H1 (cell line): ENCODE data around the gene GNA12. TPM values are rescaled to one million over a fixed set of nuclear protein-coding genes. Genes with fewer than 3 reads are reported as not detected.

Source experiments
- CTCF ChIA-PET: fragments of 300-600 bp; sonication (Branson Sonifier 250); formaldehyde crosslinking; loops from one replicate; lab custom pipeline; 2021; ENCODE audit not compliant: partially characterized antibody; lab: Charles Lee
- POLR2A ChIA-PET: fragments of 300-600 bp; sonication (Branson Sonifier 250); formaldehyde crosslinking; loops from one replicate; lab custom pipeline; 2021; ENCODE audit warnings: inconsistent platforms; ENCODE audit not compliant: partially characterized antibody; lab: Charles Lee
- DNase-seq, 2 experiments: peaks; one replicate each; pipeline versions ENCODE4 v3.0.0 to v3.0.0-alpha.2; 2010 to 2022; ENCODE audit warnings: low spot score in 2 of 2, low read depth in 1 of 2, mixed read lengths in 1 of 2
- FAIRE-seq: peaks from 2 replicates; lab custom pipeline; 2011; peaks lifted over from hg19 to GRCh38; lab: Jason Lieb, UNC
- H2AFZ ChIP-seq: 2 replicates; pipeline ENCODE4 v1.8.1; 2012; ENCODE audit warnings: low read length, inconsistent platforms
- H2AK5ac ChIP-seq: 2 replicates; pipeline ENCODE4 v1.6.1; 2013; ENCODE audit warnings: low read depth, low read length
- H2BK120ac ChIP-seq: replicated peaks from 2 replicates; pipeline ENCODE3; 2013; ENCODE audit warnings: low read depth, low read length, inconsistent platforms
- H2BK12ac ChIP-seq: 2 replicates; pipeline ENCODE4 v1.6.1; 2013; ENCODE audit warnings: low read depth, low read length
- H2BK15ac ChIP-seq: 2 replicates; pipeline ENCODE4 v1.6.1; 2013; ENCODE audit warnings: low read length
- H2BK20ac ChIP-seq: 2 replicates; pipeline ENCODE4 v1.6.1; 2013; ENCODE audit warnings: low read length
- H2BK5ac ChIP-seq: 2 replicates; pipeline ENCODE4 v1.6.1; 2013; ENCODE audit warnings: low read depth, low read length
- H3K14ac ChIP-seq: 2 replicates; pipeline ENCODE4 v1.6.1; 2013; ENCODE audit warnings: inconsistent platforms; ENCODE audit not compliant: insufficient read length
- H3K18ac ChIP-seq: 2 replicates; pipeline ENCODE4 v1.6.1; 2013; ENCODE audit warnings: low read length; ENCODE audit errors: extremely low read depth
- H3K23ac ChIP-seq: 2 replicates; pipeline ENCODE4 v1.6.1; 2013; ENCODE audit warnings: inconsistent platforms; ENCODE audit not compliant: insufficient read length
- H3K23me2 ChIP-seq: 2 replicates; pipeline ENCODE4 v1.6.1; 2013; ENCODE audit warnings: low read depth, low read length
- H3K27ac ChIP-seq: 2 replicates; pipeline ENCODE4 v1.6.1; 2011; ENCODE audit warnings: low read depth, low read length, inconsistent platforms
- H3K27me3 ChIP-seq, 4 experiments: replicated peaks in 1 of 4; 1 replicate in 1 of 4; 2 replicates in 3 of 4; pipeline versions ENCODE4 v1.6.1 to v1.8.1; 2011 to 2013; ENCODE audit warnings: low read length in 3 of 4, mild to moderate bottlenecking in 3 of 4, inconsistent platforms in 2 of 4, mixed read lengths in 2 of 4, moderate library complexity in 1 of 4; ENCODE audit not compliant: control insufficient read depth in 3 of 4, insufficient read depth in 3 of 4; ENCODE audit errors: extremely low read depth in 1 of 4
- H3K36me3 ChIP-seq, 4 experiments: 2 replicates each; pipeline versions ENCODE4 v1.6.1 to v1.8.1; 2011 to 2013; ENCODE audit warnings: mild to moderate bottlenecking in 4 of 4, low read length in 3 of 4, moderate library complexity in 2 of 4, control low read depth in 1 of 4, inconsistent platforms in 1 of 4; ENCODE audit not compliant: insufficient read depth in 4 of 4, control insufficient read depth in 2 of 4
- H3K4ac ChIP-seq: replicated peaks from 2 replicates; pipeline ENCODE3; 2013; ENCODE audit warnings: low read length, low read depth, mixed read lengths, inconsistent platforms; ENCODE audit not compliant: insufficient read length
- H3K4me1 ChIP-seq, 4 experiments: replicated peaks in 1 of 4; 1 replicate in 1 of 4; 2 replicates in 3 of 4; pipeline versions ENCODE4 v1.6.1 to v1.8.1; 2011 to 2013; ENCODE audit warnings: low read length in 3 of 4, inconsistent platforms in 2 of 4, mixed read lengths in 1 of 4; ENCODE audit not compliant: insufficient read depth in 4 of 4, control insufficient read depth in 3 of 4
- H3K4me2 ChIP-seq, 2 experiments: 2 replicates each; pipeline versions ENCODE4 v1.6.1 to v1.8.1; 2011 to 2013; ENCODE audit warnings: low read depth in 2 of 2, low read length in 2 of 2, control low read depth in 1 of 2, inconsistent platforms in 1 of 2, mild to moderate bottlenecking in 1 of 2; ENCODE audit not compliant: insufficient read depth in 1 of 2
- H3K4me3 ChIP-seq, 4 experiments: fragments of 200-600, 300-600 bp in 1 of 4; sonication (generic), shearing (Covaris generic), sonication (Bioruptor Twin) in 1 of 4; 2 replicates each; pipeline versions ENCODE4 v1.5.1 to v1.8.1; 2011 to 2016; ENCODE audit warnings: low read length in 4 of 4, low read depth in 3 of 4, control low read depth in 2 of 4, inconsistent platforms in 2 of 4, mild to moderate bottlenecking in 2 of 4, mixed read lengths in 1 of 4, moderate library complexity in 1 of 4; ENCODE audit not compliant: insufficient read depth in 2 of 4; ENCODE audit errors: extremely low read depth in 1 of 4
- H3K56ac ChIP-seq: replicated peaks from 2 replicates; pipeline ENCODE3; 2013; ENCODE audit warnings: low read depth, mild to moderate bottlenecking, mixed read lengths, low read length, inconsistent platforms; ENCODE audit not compliant: insufficient read length
- H3K79me1 ChIP-seq: 2 replicates; pipeline ENCODE4 v1.6.1; 2013; ENCODE audit warnings: low read depth, low read length, control low read depth
- H3K79me2 ChIP-seq, 2 experiments: 2 replicates each; pipeline versions ENCODE4 v1.6.1 to v1.8.1; 2012 to 2013; ENCODE audit warnings: low read length in 2 of 2, mild to moderate bottlenecking in 2 of 2, inconsistent platforms in 1 of 2; ENCODE audit not compliant: insufficient read depth in 2 of 2, control insufficient read depth in 1 of 2
- H3K9ac ChIP-seq, 4 experiments: replicated peaks in 1 of 4; 1 replicate in 1 of 4; 2 replicates in 3 of 4; pipeline versions ENCODE4 v1.6.1 to v1.8.1; 2011 to 2013; ENCODE audit warnings: low read depth in 3 of 4, low read length in 3 of 4, control low read depth in 2 of 4, mild to moderate bottlenecking in 2 of 4, moderate library complexity in 2 of 4, inconsistent platforms in 1 of 4; ENCODE audit errors: extremely low read depth in 1 of 4
- H3K9me3 ChIP-seq, 2 experiments: 2 replicates each; pipeline versions ENCODE4 v1.6.1 to v1.8.1; 2012 to 2013; ENCODE audit warnings: mild to moderate bottlenecking in 2 of 2, moderate library complexity in 2 of 2, control low read depth in 1 of 2, inconsistent platforms in 1 of 2, low read depth in 1 of 2, low read length in 1 of 2, mixed read lengths in 1 of 2; ENCODE audit not compliant: insufficient read depth in 2 of 2
- H4K20me1 ChIP-seq, 2 experiments: replicated peaks in 1 of 2; 2 replicates each; pipeline versions ENCODE3 to v1.8.1; 2011 to 2013; ENCODE audit warnings: inconsistent platforms in 2 of 2, low read length in 2 of 2, mild to moderate bottlenecking in 1 of 2; ENCODE audit not compliant: insufficient read depth in 2 of 2, control insufficient read depth in 1 of 2
- H4K5ac ChIP-seq: 2 replicates; pipeline ENCODE4 v1.6.1; 2013; ENCODE audit warnings: low read length, low read depth, mixed read lengths, inconsistent platforms; ENCODE audit not compliant: insufficient read length
- H4K8ac ChIP-seq: 2 replicates; pipeline ENCODE4 v1.8.0; 2013; ENCODE audit warnings: mild to moderate bottlenecking, moderate library complexity, low read length, inconsistent platforms; ENCODE audit not compliant: insufficient read depth; ENCODE audit errors: extremely low read depth
- H4K91ac ChIP-seq: replicated peaks from 2 replicates; pipeline ENCODE3; 2013; ENCODE audit warnings: low read length, mixed read lengths, inconsistent platforms; ENCODE audit not compliant: insufficient read length
- NRF1 ChIP-seq: IDR thresholded peaks from 2 replicates; pipeline ENCODE4 v1.6.1; 2011; ENCODE audit warnings: mild to moderate bottlenecking, low read depth, low read length, improper control_type of control experiment
- RBBP5 ChIP-seq: IDR thresholded peaks from 2 replicates; pipeline ENCODE4 v1.7.1; 2012; ENCODE audit warnings: low read depth, mild to moderate bottlenecking, inconsistent platforms, low read length, moderate library complexity, borderline replicate concordance
- WGBS, 2 experiments: shearing (Covaris generic) in 1 of 2; methylation state at CpG; one replicate each; pipeline versions ENCODE4 v1.1.6 to v1.1.7; 2013 to 2015; ENCODE audit warnings: low lambda C conversion rate in 2 of 2, mixed read lengths in 2 of 2, inconsistent platforms in 1 of 2, low coverage in 1 of 2, missing lambda C conversion rate in 1 of 2; ENCODE audit not compliant: insufficient replicate concordance in 2 of 2, insufficient coverage in 1 of 2, insufficient read length in 1 of 2; ENCODE audit errors: extremely low coverage in 1 of 2, missing lambda C conversion rate in 1 of 2; 5-methylcytosine and 5-hydroxymethylcytosine counted together
- polyA plus RNA-seq, 7 experiments: library from polyadenylated mRNA; depleted of rRNA in 3 of 7; stranded (reverse) in 5 of 7; unstranded in 2 of 7; fragments of >200 nt in 5 of 7; fragments of 200-250 nt in 2 of 7; gene quantifications; 1 replicate in 5 of 7; 2 replicates in 1 of 7; 4 replicates in 1 of 7; pipeline versions ENCODE4 v1.2.1 to v1.2.3, GENCODE V29; 2011 to 2013; ENCODE audit warnings: missing spikeins in 2 of 7, mixed read lengths in 2 of 7
- total RNA-seq: library from RNA; stranded (reverse); fragmentation: NEBNext Ultra II Directional; extraction: Animal tissue kit (Norgen Biotek cat#: 25700); gene quantifications from 2 replicates; pipeline ENCODE4 v1.2.1, GENCODE V29; 2021

GNA12 gene
- total and polyA plus RNA-seq, 2 of the 8 experiments (the other 6 are each of a cell fraction or from before 2014, with no cell fraction given) = 96.5 to 109 TPM

GRCh38 chr7:2782565-2782964 is 61.5 kb downstream of the GNA12 start:
- Histone ChIP-seq H3K79me2 (peaks cover 0 to 66% of the 10 kb centered on the region in 2 experiments; a peak in 2 of 4 replicates), H3K4me2 (no peak overlapping the region), H3K14ac (no peak overlapping the region), H4K20me1 (peaks cover under 1 to 4% of the 10 kb centered on the region in 2 experiments), H2BK120ac (no peak overlapping the region), H3K4ac (no peak overlapping the region), H4K5ac (no peak overlapping the region), H2BK20ac (no peak overlapping the region), H3K4me1 (peaks cover 0 to 5% (median 2%) of the 10 kb centered on the region in 4 experiments; a peak in 3 of 7 replicates), H2BK15ac (no peak overlapping the region), H3K4me3 (no peak overlapping the region), H3K27me3 (no peaks in the 10 kb centered on the region), H3K9ac (no peak overlapping the region), H3K18ac (no peak overlapping the region), H3K9me3 (no peaks in the 10 kb centered on the region), H4K91ac (no peak overlapping the region), H2BK12ac (no peak overlapping the region), H2BK5ac (no peak overlapping the region), H2AFZ (no peak overlapping the region), H3K79me1 (peaks cover 6% of the 10 kb centered on the region; the same call in 1 of the 2 replicates), H4K8ac (no peak overlapping the region)
- DNase-seq = no peak
- no peak for FAIRE-seq
- TF ChIP-seq NRF1 (no peak), RBBP5 (no peak)
- TF ChIP-seq, all 59 proteins: peak for 0
- no peak overlapping the region for H3K23ac ChIP-seq
- H3K23me2 ChIP-seq = no peaks in the 10 kb centered on the region
- ChIA-PET CTCF (interaction anchor here (0.9 to 1.9 kb wide), 3 partner anchors 14 to 83 kb away, joined by 3 to 8 read pairs (median 3); no protein-coding TSS in a partner anchor), POLR2A (no interaction called here)
- H3K36me3 ChIP-seq = peaks cover 2 to 11% (median 6%) of the 10 kb centered on the region in 4 experiments; a peak in 3 of 8 replicates
- H2AK5ac ChIP-seq = no peak overlapping the region
- H3K56ac ChIP-seq = no peak overlapping the region
- WGBS, 2 experiments = 93% methylated on average over 4 of the region's 4 CpGs; no CpG with 5 or more reads in 1 of the 2 experiments
- no peak overlapping the region for H3K27ac ChIP-seq
